GM21737 (cell line): ENCODE data around the gene AHI1.
A peak's percentile ranks its signal among the peaks of the same experiment; 100 is the strongest.
"Not testable (repeated sequence)": the region's sequence is repeated elsewhere in the genome, so short reads cannot be mapped to it uniquely, and the experiment has no call there.

Experiments used
- ATAC-seq: cut with Tn5 transposase; IDR thresholded peaks from one replicate; pipeline ENCODE4 v1.9.1; 2021; ENCODE audit warnings: mild to moderate bottlenecking, moderate library complexity; ENCODE audit not compliant: unreplicated experiment

The AHI1 gene

DNA sequence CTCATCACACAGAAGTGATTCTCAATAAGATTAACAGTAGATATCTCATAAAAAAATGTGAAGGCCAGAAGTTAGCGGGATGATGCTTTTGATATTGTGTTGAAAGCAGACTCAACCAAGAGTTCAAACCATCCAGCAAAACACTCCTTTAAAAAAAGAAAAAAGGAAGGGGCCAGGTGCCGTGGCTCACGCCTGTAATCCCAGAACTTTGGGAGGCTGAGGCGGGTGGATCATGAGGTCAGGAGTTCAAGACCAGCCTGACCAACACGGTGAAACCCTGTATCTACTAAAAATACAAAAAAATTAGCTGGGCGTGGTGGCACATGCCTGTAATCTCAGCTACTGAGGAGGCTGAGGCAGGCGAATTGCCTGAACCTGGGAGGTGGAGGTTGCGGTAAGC, 157.6 kb downstream of the AHI1 start:
- not testable (repeated sequence) for ATAC-seq

DNA sequence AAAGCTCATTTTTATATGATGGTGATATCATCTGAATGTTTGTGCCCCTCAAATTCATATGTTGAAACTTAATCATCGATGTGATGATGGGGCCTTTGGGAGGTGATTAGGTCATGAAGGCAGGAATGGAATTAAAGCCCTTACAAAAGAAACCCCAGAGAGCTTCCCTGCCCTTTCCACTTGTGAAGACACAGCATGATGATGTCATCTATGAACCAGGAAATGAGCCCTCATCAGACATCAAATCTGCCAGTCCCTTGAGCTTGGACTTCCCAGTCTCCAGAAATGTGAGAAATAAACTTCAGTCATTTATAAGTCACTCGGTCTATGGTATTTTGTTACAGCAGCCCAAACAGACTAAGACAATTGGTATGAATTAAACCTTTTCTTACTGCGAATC, 163.4 kb downstream of the AHI1 start:
- ATAC-seq = no peak

DNA sequence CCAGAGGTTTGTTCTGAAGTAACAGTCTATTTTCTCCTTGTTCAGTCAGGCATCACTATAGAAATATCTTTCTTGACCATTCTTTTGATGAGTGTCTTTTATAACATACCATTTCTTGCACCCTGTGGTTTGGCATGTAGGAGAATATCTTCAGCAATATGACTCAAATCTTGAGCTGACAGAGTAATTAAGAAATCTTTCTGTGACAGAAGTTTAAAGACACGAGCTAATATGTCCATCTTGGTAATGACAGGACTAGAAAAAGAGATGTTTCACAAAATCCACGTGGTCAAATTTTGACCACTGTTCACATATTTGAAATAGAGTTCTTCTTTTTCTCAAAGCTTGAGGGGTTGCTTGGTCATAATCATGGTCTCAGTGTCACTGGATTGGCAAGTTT, 166.5 kb downstream of the AHI1 start:
- no peak for ATAC-seq

DNA sequence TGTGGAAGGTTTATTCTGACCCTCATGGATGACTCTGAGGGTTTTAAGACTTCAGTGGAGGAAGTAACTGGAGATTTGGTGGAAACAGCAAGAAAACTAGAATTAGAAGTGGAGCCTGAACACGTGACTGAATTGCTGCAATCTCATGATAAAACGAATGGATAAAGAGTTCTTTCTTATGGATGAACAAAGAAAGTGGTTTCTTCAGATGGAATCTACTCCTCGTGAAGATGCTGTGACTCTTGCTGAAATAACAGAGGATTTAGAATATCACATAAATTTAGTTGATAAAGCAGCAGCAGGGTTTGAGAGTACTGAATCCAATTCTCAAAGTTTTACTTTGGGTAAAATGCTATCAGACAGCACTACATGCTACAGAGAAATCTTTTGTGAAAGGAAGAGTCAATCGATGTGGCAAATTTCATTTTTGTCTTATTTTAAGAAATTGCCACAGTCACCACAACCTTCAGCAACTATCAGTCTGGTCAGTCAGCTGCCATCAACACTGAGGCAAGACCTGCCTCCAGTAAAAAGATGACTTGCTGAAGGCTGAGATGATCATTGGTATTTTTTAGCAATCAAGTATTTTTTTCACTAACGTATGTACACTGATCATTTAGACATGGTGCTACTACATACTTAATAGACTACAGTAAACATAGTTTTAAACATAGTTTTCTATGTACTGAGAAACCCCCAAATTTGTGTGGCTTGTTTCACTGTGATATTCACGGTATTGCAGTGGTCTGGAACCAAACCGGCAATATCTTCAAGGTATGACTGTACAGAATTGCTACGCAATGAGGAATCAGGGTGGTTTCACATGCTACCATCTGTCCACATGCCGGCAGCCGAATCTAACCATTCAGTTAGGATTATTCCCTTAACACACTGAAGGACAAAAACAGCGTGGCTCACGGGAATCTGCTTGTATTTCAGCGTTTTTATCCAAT, 167.4 kb downstream of the AHI1 start:
- ATAC-seq = peak; percentile 83

DNA sequence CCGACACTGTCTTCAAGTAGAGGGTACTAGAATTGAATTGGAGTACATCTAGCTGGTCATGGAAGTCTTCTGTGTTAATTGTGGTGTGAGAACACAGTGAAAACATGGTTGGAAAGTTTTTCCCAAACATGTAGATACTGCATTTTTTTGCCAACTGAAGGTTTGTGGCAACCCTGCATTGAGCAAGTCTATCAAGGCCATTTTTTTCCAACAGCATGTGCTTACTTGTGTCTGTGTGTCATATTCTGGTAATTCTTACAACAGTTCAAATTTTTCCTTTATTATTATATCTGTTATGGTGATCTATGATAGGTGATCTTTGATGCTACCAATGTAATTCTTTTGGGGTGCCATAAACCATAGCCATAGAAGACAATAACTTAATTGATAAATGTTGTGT, 169.4 kb downstream of the AHI1 start:
- no peak for ATAC-seq

DNA sequence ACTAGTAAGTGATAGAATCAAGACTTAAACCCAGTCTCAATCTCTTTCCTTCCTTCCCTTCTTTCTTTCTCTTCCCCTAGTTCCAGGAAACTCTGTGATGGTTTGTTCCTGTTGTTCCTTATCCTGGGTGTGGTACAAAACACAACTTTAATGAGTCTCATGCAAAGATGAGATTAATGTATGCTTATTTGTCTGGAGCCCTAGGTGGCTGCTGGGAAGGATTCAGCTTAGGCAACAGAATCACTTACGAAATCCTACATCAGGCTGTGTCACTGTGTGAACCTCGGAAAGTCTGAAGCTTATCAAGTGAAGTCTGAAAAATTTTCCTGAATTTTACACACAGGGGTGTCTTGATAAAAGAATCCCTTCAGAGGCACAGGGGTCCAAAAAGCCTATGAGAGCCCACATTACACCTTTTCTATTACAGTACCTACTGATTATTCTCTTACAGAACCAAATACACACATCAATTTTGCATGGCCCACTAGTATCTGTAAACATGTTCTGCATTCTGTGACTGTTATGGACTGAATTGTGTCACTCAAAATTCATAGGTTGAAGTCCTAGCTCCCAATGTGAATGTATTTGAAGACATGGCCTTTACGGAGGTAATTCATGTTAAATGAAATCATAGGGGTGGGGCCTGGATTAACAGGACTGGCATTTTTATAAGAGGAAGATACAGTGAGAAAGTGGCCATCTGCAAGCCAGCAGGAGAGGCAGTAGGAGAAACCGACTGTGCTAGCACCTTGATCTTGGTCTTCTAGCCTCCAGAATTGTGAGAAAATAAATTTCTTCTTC, 171.7 kb downstream of the AHI1 start:
- no peak for ATAC-seq

DNA sequence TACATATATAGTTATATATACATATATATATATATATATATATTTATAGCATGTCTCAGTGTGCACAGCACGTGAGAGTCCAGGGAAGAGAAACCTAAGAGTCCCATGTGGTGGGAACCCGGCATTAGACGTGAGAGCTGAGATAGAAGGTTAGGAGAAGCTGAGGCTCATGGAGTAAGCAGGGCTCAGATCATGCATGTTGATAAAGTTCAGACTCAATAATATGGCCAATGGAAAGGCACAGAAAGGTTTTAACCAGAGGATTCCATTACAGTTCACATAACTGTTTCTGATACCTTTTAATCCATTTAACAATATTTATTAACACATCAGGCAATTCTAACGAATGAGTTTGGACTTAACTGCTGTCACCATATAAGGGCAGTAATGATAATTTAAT, 173.0 kb downstream of the AHI1 start:
- no peak for ATAC-seq

DNA sequence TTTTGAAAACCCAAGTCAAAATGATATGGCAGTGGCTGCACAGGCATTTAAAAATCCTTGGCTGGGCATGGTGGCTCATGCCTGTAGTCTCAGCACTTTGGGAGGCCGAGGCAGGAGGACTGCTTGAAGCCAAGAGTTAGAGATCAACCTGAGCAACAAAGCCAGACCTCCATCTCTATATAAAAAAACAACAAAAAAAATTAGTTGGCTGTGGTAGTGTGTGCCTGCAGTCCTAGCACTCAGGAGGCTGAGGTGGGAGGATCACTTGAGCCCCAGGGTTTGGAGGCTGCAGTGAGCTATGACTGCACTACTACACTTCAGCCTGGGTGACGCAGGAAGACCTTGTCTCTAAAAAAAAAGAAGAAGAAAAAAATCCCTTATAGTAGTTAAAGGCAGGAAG, 173.6 kb downstream of the AHI1 start:
- ATAC-seq = no peak

DNA sequence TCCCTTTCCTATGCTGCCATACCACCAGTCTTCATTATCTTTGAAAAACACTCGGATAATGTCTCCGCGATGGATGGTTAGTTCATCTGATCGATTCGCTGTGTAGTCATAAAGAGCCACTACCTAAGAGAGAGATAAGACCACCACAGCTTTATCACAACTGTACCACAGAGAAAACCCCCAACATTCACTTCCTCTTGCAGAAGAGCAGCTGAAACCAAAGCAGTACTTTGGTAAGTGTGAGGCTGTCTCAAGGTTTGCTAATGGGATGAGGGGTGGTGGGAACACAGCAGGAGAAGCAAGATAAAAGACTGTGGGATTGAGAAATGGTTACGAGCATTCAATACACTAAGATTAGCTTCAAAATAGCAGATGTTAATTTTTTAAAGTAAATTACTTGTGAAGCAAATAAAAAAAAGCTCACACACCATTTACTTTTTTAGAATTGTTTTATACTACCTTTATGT, 174.3 kb downstream of the AHI1 start:
- peak; percentile 96 for ATAC-seq

DNA sequence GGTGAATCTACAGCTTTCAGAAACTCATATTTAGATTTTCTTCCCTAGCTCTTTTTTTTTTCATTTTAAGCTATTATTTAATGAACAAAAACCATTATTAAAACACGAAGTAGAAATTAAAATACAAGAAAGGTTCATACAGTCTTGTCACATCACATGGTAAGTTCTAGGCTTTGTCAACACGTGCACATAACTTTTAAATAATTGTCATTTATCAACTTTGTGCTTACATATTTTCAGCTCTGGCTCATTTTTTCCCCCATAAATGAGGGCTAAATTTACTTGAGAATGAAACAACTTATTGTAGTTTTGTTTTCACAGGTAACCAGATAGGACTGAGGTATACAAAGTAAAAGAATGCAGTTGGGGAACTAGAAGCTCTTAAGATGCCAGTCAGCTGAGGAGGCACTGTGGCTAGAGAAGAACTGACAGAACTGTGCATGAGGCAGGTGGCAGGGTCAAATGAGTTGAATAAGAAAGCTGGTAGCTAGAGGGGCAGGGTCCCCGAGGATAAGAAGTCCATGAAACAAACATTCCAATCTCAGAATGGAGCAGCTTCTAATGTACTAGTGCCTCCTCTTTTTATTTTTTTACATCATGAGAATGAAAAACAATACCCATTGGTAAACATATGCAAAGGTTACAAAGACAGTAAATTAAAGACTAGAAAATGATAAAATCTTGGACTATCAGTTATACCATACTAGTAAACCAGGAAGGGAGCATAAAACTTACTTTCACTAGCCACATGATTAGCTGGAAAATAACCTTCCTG, 174.9 kb downstream of the AHI1 start:
- peak; percentile 52 for ATAC-seq

DNA sequence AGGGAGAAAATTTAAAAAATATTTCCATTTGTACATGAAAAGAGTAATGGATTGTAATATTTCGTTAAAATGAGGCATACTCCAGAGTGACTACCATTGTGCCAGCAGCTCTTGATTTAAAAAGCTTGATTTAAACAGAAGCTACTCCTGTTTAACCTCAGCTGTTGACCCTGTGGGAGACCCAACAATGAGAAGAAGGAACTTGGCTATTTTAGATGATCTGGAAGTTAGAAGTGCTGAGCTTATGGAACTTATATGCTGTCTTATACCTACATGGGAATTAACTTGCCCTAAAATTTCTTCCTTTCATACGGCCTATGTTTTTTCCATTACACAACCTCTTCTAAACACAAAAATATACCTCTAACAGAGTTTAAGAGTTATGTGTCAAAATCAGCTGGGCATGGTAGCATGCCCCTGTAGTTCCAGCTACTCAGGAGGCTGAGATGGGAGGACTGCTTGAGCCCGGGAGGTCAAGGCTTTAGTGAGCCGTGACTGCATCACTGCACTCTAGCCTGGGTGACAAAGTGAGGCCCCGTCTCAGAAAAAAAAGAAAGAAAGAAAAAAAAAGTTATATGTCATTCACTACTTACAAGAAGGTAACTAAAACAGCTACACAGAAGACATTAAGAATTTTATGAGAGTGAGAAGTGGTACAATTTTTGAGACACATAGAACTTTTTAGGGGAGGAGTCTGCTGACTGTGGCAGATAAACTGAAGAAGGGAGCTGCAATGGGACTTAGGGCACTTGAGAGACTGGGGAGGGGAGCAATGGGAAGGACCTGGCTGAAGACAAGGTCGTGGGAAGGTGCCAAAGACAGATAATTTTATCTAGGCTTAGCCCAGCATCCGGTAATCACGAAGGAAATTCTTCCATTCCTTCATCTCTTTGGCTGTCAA, 176.6 kb downstream of the AHI1 start:
- ATAC-seq = no peak

DNA sequence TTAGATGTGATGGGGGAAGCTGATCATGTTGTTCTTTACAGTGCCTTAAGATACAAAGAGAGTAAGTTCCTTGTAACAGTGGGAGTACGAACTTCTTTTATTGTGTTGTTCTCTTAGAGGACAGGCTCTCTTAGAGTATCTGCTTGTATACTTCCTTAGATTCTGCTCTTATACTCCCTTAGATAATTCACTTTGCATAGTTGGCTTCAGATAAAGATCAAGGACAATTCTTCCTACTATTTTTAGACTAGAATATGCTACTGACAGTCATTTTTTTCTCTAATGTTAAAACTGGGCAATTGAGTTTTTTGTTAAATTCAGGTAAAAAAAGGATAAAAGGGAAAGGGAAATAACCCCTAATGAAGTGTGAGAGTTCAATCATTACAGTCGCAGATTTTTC, 177.7 kb downstream of the AHI1 start:
- ATAC-seq = no peak

DNA sequence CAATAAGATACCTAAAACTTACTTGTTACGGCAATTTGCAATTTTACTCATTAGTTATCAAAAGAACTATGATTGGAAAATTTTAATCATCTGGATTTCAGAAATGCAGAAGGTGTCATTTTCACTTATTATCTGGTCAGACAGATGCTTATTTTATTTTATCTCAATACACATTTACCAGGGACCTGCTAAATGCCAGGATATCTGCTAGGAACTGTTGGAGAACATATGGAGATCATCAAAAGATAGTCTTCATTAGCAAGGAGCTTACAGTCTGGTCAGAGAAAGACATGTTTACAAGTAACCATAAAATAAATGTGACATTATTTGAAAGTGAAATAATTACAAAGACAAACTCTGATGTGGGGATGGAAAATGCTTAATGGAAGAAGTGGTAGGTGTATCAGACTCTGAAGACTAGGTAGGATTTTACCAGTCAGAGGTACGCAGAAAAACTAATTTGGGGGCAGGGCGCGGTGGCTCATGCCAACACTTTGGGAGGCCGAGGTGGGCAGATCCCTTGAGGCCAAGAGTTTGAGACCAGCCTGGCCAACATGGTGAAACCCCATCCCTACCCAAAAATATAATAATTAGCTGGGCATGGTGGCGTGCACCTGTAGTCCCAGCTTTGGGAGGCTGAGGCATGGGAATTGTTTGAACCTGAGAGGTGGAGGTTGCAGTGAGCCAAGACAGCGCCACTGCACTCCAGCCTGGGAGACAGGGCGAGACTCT, 178.6 kb downstream of the AHI1 start:
- no peak for ATAC-seq

DNA sequence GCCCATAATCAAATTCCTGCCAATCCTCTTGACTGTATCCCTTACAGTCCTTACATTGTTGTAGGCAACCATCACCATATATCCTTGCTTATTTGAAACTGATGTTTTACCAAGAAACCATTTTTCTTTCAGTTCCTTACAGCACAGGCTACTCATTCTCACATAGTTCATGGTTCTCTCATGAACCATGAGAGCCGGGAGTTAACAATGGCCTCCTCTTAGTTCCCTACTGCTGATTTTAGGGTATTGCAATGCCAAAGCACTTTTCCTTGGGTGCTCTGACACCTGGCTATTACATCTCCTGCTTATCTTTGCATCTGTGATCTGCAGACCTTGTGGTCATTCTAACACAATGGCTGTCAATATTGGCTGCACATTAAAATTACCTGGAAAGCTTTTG, 183.0 kb downstream of the AHI1 start:
- ATAC-seq = no peak

DNA sequence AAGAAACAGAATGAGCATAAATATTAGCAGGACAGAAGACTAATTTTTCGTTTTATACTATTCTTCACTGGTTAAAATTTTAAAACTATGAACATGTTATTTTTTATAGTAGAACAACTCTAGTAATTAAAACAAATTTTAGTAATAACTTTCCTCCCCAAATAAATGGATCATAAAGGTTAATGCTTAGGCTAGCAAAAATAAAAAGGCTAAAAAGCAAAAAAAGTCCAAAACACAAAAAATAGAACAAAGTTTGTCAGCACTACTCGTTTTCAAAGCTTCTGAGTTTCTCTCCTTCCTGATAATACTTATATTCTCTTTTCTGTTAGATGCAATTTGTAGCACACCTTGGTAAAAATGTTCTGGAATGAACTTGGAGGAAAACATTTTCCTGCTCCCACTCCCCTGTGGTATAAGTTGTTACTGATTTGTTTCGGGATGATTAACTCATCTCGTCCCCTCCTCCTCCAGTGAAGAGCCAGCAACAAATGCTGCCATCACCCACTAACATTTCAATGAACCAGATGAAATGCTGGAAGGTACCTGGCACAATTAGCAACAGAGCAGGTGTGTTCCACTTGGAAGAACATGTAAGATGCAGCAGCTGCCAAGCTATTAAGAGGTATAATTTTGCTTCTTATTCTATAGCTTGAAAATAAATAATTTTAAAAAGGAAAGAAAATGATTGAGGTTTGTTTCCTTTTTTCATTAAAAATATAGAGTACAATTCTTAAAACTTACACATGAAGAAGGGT, 185.9 kb downstream of the AHI1 start:
- ATAC-seq = no peak

DNA sequence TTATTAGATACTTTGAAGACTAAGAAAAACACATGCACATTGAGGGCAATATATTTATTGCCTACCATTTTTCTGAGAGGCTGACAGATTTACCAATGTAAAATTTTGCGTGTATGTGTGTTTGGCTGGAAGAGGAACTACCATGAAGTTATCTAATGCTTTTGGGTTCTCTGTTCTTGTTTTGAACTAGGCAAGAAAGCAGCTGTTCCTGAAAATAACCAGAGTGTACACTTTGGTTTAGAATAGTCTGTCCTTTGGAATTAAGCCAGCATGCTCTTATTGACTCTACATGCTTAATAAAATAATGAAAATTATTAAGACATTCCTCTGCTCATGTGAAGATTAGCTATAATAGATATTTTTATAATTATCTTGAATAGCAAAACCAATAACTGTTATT, 187.2 kb downstream of the AHI1 start:
- ATAC-seq = no peak

DNA sequence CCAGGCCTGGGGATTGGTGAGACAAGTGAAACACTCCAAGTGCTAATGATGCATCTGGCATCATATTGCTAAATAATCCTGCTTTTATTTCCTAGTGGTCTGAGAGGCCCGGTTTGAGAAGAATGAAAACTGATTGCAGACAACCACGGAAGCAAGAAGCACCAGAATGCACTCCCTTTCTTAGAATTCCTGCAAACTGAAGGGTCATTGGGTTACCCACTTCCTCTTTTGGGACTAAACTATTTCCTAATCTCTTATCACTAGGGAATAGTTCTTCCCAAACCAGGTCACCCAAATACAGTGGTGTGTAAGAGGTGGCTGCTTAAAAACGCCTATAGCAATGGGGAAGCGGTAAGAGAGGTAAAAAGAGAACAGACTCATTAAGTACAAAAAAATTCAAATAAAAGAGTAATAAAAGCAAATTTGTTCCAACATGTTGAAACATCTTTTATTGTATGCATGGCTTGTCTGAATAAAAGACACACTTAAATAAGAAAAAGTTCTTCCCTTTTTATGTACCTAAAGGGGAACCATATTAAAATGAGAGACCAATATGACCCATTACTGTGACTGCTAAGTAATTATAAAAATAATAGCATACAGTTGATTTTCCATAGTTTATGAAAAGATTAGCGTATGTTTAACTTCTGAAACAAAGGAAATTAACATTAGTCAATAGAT, 190.7 kb downstream of the AHI1 start:
- no peak for ATAC-seq

DNA sequence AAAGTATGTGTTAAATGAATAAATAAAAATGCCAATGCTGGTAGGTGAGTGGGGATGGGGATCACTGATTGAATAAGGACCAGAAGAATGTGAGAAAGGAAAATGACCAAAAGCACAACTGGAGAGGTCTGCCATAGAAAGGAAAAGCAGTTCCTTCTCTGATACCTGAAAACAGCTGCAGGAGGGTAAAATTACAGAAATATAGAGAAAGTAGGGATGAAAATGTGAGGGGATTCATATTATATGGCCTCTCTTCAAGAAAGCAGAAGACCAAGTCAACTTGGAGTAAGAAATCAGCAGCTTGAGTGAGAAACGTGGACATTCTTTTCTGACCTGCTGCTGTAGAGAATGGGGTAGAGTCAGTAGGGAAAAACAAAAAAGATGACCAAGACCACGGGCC, 191.4 kb downstream of the AHI1 start:
- ATAC-seq = no peak
